K562 (cell line): ENCODE results near the gene PCCA. TPM values are rescaled to one million over a fixed set of nuclear protein-coding genes. Genes with fewer than 3 reads are reported as not detected.

ENCODE experiments used
- CBFA2T3 ChIP-seq: fragments of 450-650 bp; IDR thresholded peaks from 2 replicates; pipeline ENCODE4 v1.6.1; 2017
- CTCF ChIP-seq, 3 experiments: IDR thresholded peaks in 2 of 3; conservative IDR thresholded peaks in 1 of 3; 2 replicates each; pipeline ENCODE4 v1.5.1; 2011 to 2012; ENCODE audit warnings: low read length in 3 of 3, mild to moderate bottlenecking in 3 of 3, control low read depth in 2 of 3, improper control_type of control experiment in 1 of 3, inconsistent platforms in 1 of 3, low read depth in 1 of 3, mixed read lengths in 1 of 3, moderate library complexity in 1 of 3; ENCODE audit not compliant: insufficient read depth in 2 of 3
- FOS ChIP-seq: IDR thresholded peaks from 3 replicates; pipeline ENCODE4 v1.6.1; 2011; ENCODE audit not compliant: insufficient read length; ENCODE audit errors: extremely low read depth
- HES1 ChIP-seq: fragments of 450-650 bp; IDR thresholded peaks from 2 replicates; pipeline ENCODE4 v1.6.1; 2016; ENCODE audit warnings: low read depth, mild to moderate bottlenecking, moderate library complexity
- MITF ChIP-seq: IDR thresholded peaks from 2 replicates; pipeline ENCODE4 v1.6.1; 2014; ENCODE audit warnings: antibody characterized with exemption
- NR4A1 ChIP-seq, 2 experiments: fragments of 250-450 bp in 1 of 2; fragments of 450-650 bp in 1 of 2; sonication (Bioruptor Pico) in 1 of 2; IDR thresholded peaks; 2 replicates each; pipeline versions ENCODE4 v1.4.0 to v1.6.1; 2016 to 2020; ENCODE audit warnings: mild to moderate bottlenecking in 2 of 2, missing compliant biosample characterization in 1 of 2, missing genetic modification characterization in 1 of 2, moderate library complexity in 1 of 2
- WHSC1 ChIP-seq: IDR thresholded peaks from one replicate; pipeline ENCODE4 v1.6.1; 2012; ENCODE audit warnings: low read length, control low read depth, inconsistent platforms
- polyA plus RNA-seq, 8 experiments: library from polyadenylated mRNA; depleted of rRNA in 4 of 8; stranded (reverse) in 5 of 8; unstranded in 3 of 8; fragments of >200 nt; fragmentation: Nextera tagmentation in 2 of 8; fragmentation: Illumina TruSeq in 1 of 8; extraction: Ambion mirVana in 2 of 8; extraction: Trizol in 1 of 8; gene quantifications; 2 replicates each; pipeline versions ENCODE4 v1.2.1 to v1.2.3, GENCODE V29; 2011 to 2014; ENCODE audit warnings: inconsistent platforms in 1 of 8, missing spikeins in 1 of 8
- total RNA-seq, 7 experiments: library from RNA; depleted of rRNA in 6 of 7; stranded (reverse); fragments of >200 nt in 6 of 7; fragmentation: Illumina TruSeq in 2 of 7; extraction: Trizol in 2 of 7; gene quantifications; 2 replicates each; pipeline versions ENCODE4 v1.2.1 to v1.2.3, GENCODE V29; 2011 to 2021; ENCODE audit warnings: low replicate concordance in 1 of 7

The PCCA gene
- total and polyA plus RNA-seq, 9 of the 15 experiments (the other 6 are each of a cell fraction or from before 2014, with no cell fraction given): 5.2 to 14.1 (median 9.7) TPM

- TF ChIP-seq NR4A1 (CRISPR knock-in tag; IDR thresholded peaks at IDR 0.05): no peak
- TF ChIP-seq NR4A1 (tag; IDR thresholded peaks at IDR 0.05): no peak
- no peak for TF ChIP-seq FOS
- TF ChIP-seq CBFA2T3: no peak
- no peak for TF ChIP-seq HES1
- TF ChIP-seq WHSC1: no peak
- TF ChIP-seq CTCF (IDR thresholded peaks at IDR 0.05 in 2 of 3, conservative IDR thresholded peaks at IDR 0.05 in 1 of 3; ENCODE audit: insufficient read depth in 2 of 3, low read depth in 1 of 3, low read length in 3 of 3): no peak
- no peak for TF ChIP-seq MITF
Measured at GRCh38 chr13:100540621-100541020, 451.7 kb downstream of the PCCA start (continued).
